Ovary (tissue), 3 donors: ENCODE measurements around the gene PSMD1.

Source experiments
- CTCF ChIP-seq, 3 donors: fragments of 450-650 bp in 2 of 3; fragments of 200-600 bp in 1 of 3; IDR thresholded peaks; one replicate each; pipeline versions ENCODE4 v1.5.1 to v1.8.0; 2016 to 2022; ENCODE audit warnings: antibody characterized with exemption in 3 of 3, mild to moderate bottlenecking in 1 of 3
- POLR2A ChIP-seq: fragments of 450-650 bp; IDR thresholded peaks from one replicate; pipeline ENCODE4 v1.6.1; 2017; ENCODE audit warnings: antibody characterized with exemption, mild to moderate bottlenecking, moderate library complexity
- donor health status: DM: no; HTN: no; CAD: no.

DNA sequence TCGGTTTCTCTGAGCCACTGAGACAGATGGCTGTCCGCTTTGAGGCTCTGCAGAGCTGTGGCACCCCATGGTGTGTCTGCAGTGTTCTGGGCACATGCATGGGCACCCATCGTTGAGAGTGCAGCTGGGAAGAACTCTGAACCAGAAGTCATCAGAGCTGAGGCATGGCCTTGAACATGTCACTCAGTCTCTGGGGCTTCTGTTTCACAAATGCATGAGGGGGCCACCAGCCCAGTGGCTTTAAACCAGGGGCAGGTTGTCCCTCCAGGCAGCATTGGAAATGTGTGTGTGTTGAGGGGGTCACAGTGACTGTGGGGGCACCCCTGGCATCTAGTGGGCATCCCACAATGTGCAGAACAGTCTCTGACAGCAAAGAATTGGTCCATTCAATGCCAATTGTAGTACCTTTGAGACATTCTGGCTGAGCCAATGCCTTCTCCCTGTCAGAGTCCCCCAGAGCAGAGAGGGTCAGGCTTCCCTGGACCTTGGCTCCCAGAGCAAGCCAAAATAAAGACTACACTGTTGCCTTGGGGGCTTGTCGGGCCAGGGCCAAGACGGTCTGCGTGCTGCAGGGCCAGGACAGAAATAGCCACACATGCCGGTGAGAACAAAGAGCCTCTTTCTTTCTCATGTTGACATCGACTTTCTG is 9.3 kb upstream of the PSMD1 start:
- no peak for TF ChIP-seq POLR2A
- TF ChIP-seq CTCF (IDR thresholded peaks at IDR 0.05) = no peak
